ENCODE results near the gene SCAMP2. TPM values are rescaled to one million over a fixed set of nuclear protein-coding genes. Genes with fewer than 3 reads are reported as not detected.

SCAMP2 gene
- polyA plus RNA-seq, 1 donor from 2014 or later, result 4.5 TPM

DNA sequence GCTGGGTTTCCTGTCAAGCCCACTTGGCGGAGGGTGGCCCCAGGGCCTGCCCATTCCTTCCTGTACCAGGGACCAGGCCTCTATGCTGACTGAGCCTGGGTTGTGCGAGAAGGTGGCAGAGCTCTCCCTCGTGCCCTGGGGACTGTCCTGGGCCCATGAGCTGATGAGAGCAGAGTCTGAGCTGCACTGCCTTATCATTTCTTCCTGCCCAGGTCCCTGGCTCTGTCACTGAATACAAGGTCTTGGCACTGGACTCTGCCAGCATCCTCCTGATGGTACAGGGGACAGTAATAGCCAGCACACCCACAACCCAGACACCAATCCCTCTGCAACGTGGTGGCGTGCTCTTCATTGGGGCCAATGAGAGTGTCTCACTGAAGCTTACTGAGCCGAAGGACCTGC lies 24.1 kb upstream of the SCAMP2 start:
- no peaks in the 10 kb centered on the region for H3K9me3 ChIP-seq (ENCODE audit: low read length)
- H3K4me2 ChIP-seq (ENCODE audit: low read length), result no peak overlapping the region
- H3K9me2 ChIP-seq (ENCODE audit: insufficient read depth, low read length), result no peaks in the 10 kb centered on the region
- peaks cover 6% of the 10 kb centered on the region for H3K36me3 ChIP-seq (ENCODE audit: insufficient read depth, low read length)
- no peak overlapping the region for H3K27ac ChIP-seq (ENCODE audit: low read length)
- no peaks in the 10 kb centered on the region for H4K20me1 ChIP-seq (ENCODE audit: insufficient read depth)
- TF ChIP-seq SMC3 (conservative IDR thresholded peaks at IDR 0.05; ENCODE audit: poor library complexity), result no peak
- TF ChIP-seq EZH2 (IDR thresholded peaks at IDR 0.05; ENCODE audit: borderline replicate concordance, insufficient read depth, low read length, poor library complexity, severe bottlenecking), result no peak
- TF ChIP-seq MXI1 (conservative IDR thresholded peaks at IDR 0.05; ENCODE audit: poor library complexity, severe bottlenecking), result no peak
- TF ChIP-seq EP300 (conservative IDR thresholded peaks at IDR 0.05; ENCODE audit: poor library complexity, severe bottlenecking), result no peak
- no peak for TF ChIP-seq RAD21 (conservative IDR thresholded peaks at IDR 0.05)
- TF ChIP-seq POLR2AphosphoS5 (IDR thresholded peaks at IDR 0.05), result no peak
- TF ChIP-seq, protein P1, sequence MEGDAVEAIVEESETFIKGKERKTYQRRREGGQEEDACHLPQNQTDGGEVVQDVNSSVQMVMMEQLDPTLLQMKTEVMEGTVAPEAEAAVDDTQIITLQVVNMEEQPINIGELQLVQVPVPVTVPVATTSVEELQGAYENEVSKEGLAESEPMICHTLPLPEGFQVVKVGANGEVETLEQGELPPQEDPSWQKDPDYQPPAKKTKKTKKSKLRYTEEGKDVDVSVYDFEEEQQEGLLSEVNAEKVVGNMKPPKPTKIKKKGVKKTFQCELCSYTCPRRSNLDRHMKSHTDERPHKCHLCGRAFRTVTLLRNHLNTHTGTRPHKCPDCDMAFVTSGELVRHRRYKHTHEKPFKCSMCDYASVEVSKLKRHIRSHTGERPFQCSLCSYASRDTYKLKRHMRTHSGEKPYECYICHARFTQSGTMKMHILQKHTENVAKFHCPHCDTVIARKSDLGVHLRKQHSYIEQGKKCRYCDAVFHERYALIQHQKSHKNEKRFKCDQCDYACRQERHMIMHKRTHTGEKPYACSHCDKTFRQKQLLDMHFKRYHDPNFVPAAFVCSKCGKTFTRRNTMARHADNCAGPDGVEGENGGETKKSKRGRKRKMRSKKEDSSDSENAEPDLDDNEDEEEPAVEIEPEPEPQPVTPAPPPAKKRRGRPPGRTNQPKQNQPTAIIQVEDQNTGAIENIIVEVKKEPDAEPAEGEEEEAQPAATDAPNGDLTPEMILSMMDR (IDR thresholded peaks at IDR 0.05; ENCODE audit: poor library complexity, severe bottlenecking), result no peak
- no peak for TF ChIP-seq REST (IDR thresholded peaks at IDR 0.05; ENCODE audit: borderline replicate concordance)
- no peak for TF ChIP-seq TAF1 (IDR thresholded peaks at IDR 0.05; ENCODE audit: low read depth)
- H2AFZ ChIP-seq (ENCODE audit: low read depth, low read length), result no peak overlapping the region
- no peak overlapping the region for H3K9ac ChIP-seq (ENCODE audit: low read length)
- no peaks in the 10 kb centered on the region for H3K79me2 ChIP-seq (replicated peaks; ENCODE audit: insufficient read depth, low read length)
- H3F3A ChIP-seq (ENCODE audit: insufficient read depth, low read length, poor library complexity, severe bottlenecking), result no peaks in the 10 kb centered on the region
- no peak overlapping the region for H3K4me3 ChIP-seq (ENCODE audit: low read length)
- no peaks in the 10 kb centered on the region for H3K27me3 ChIP-seq (ENCODE audit: insufficient read depth, low read depth, low read length)

GRCh38 chr15:74896316-74896715 lies 23.2 kb upstream of the SCAMP2 start:
- Histone ChIP-seq H3F3A (ENCODE audit: insufficient read depth, low read length, poor library complexity, severe bottlenecking) (no peaks in the 10 kb centered on the region), H4K20me1 (ENCODE audit: insufficient read depth) (no peaks in the 10 kb centered on the region), H3K9me2 (ENCODE audit: insufficient read depth, low read length) (no peaks in the 10 kb centered on the region), H3K27me3 (ENCODE audit: insufficient read depth, low read depth, low read length) (no peaks in the 10 kb centered on the region), H3K27ac (ENCODE audit: low read length) (no peak overlapping the region), H3K4me2 (ENCODE audit: low read length) (no peak overlapping the region), H3K36me3 (ENCODE audit: insufficient read depth, low read length) (peaks cover 5% of the 10 kb centered on the region), H3K9me3 (ENCODE audit: low read length) (no peaks in the 10 kb centered on the region), H2AFZ (ENCODE audit: low read depth, low read length) (no peak overlapping the region), H3K79me2 (replicated peaks; ENCODE audit: insufficient read depth, low read length) (no peaks in the 10 kb centered on the region), H3K9ac (ENCODE audit: low read length) (no peak overlapping the region), H3K4me3 (ENCODE audit: low read length) (no peak overlapping the region)
- no peak for TF ChIP-seq POLR2AphosphoS5 (IDR thresholded peaks at IDR 0.05)
- no peak for TF ChIP-seq EZH2 (IDR thresholded peaks at IDR 0.05; ENCODE audit: borderline replicate concordance, insufficient read depth, low read length, poor library complexity, severe bottlenecking)
- TF ChIP-seq MXI1 (conservative IDR thresholded peaks at IDR 0.05; ENCODE audit: poor library complexity, severe bottlenecking), result no peak
- no peak for TF ChIP-seq SMC3 (conservative IDR thresholded peaks at IDR 0.05; ENCODE audit: poor library complexity)
- TF ChIP-seq EP300 (conservative IDR thresholded peaks at IDR 0.05; ENCODE audit: poor library complexity, severe bottlenecking), result no peak
- TF ChIP-seq, protein P1 (IDR thresholded peaks at IDR 0.05; ENCODE audit: poor library complexity, severe bottlenecking), result no peak
- no peak for TF ChIP-seq REST (IDR thresholded peaks at IDR 0.05; ENCODE audit: borderline replicate concordance)
- no peak for TF ChIP-seq TAF1 (IDR thresholded peaks at IDR 0.05; ENCODE audit: low read depth)
- no peak for TF ChIP-seq RAD21 (conservative IDR thresholded peaks at IDR 0.05)
